Activated CD8-positive, alpha-beta T cell treated with anti-CD3 and anti-CD28 coated beads for 36 hours (primary cell): ENCODE data around the gene DLG2. TPM values are rescaled to one million over a fixed set of nuclear protein-coding genes. Genes with fewer than 3 reads are reported as not detected.

ENCODE experiments used
- ATAC-seq: fragments of 200-7000 bp; cut with Tn5 transposase; one replicate; pipeline ENCODE4 v1.10.0; 2021; ENCODE audit warnings: mild to moderate bottlenecking, moderate library complexity
- CTCF ChIA-PET: fragments of 350-600 bp; sonication (Branson Sonifier 250); formaldehyde crosslinking; loops from one replicate; lab custom pipeline; 2021; ENCODE audit warnings: antibody characterized with exemption; lab: Charles Lee
- POLR2A ChIA-PET: fragments of 350-600 bp; sonication (Branson Sonifier 250); formaldehyde crosslinking; loops from one replicate; lab custom pipeline; 2021; ENCODE audit warnings: antibody characterized with exemption; lab: Charles Lee
- DNase-seq: peaks from one replicate; pipeline ENCODE4 v3.0.0-alpha.2; 2020
- H3K27ac Mint-ChIP-seq: one replicate; pipeline ENCODE4 v1.8.0; 2021; ENCODE audit warnings: mild to moderate bottlenecking, mixed read lengths
- H3K27me3 Mint-ChIP-seq: one replicate; pipeline ENCODE4 v1.8.0; 2021; ENCODE audit warnings: mixed read lengths
- H3K36me3 Mint-ChIP-seq: one replicate; pipeline ENCODE4 v1.8.0; 2021; ENCODE audit warnings: low read depth, mixed read lengths
- H3K4me1 Mint-ChIP-seq: one replicate; pipeline ENCODE4 v1.8.0; 2021; ENCODE audit warnings: low read depth, mixed read lengths
- H3K4me3 Mint-ChIP-seq: one replicate; pipeline ENCODE4 v1.8.0; 2021; ENCODE audit warnings: mild to moderate bottlenecking, moderate library complexity, mixed read lengths
- H3K9me3 Mint-ChIP-seq: one replicate; pipeline ENCODE4 v1.8.0; 2021; ENCODE audit warnings: mixed read lengths
- CTCF ChIP-seq: fragments of 200-600 bp; IDR thresholded peaks from one replicate; pipeline ENCODE4 v1.8.0; 2022; ENCODE audit warnings: antibody characterized with exemption, mild to moderate bottlenecking
- intact Hi-C: fragments of 100-400 bp; cut with micrococcal nuclease; formaldehyde crosslinking; loops from one replicate; pipeline ENCODE4 v1.10.0; 2022
- total RNA-seq, 2 experiments: library from RNA; stranded (reverse); gene quantifications; one replicate each; pipeline ENCODE4 v1.2.3, GENCODE V29; 2021

DLG2 gene
- total RNA-seq, 2 experiments from 2014 or later: 2.2 to 2.6 TPM

- POLR2A ChIA-PET: no interaction called here
- intact Hi-C loops: no loop called here
- Mint-ChIP-seq H3K36me3 (no peaks in the 10 kb centered on the region), H3K27ac (no peak overlapping the region), H3K9me3 (peaks cover 22% of the 10 kb centered on the region), H3K4me3 (no peak overlapping the region), H3K27me3 (no peaks in the 10 kb centered on the region), H3K4me1 (no peaks in the 10 kb centered on the region)
- ATAC-seq (no peak), DNase-seq (no peak)
- CTCF ChIA-PET: no interaction called here
- TF ChIP-seq CTCF: no peak
These were observed 828.0 kb downstream of the DLG2 start for GRCh38 chr11:84799112-84799511.

- no peaks in the 10 kb centered on the region for H3K4me1 Mint-ChIP-seq
- TF ChIP-seq CTCF: no peak
- H3K4me3 Mint-ChIP-seq: no peak overlapping the region
- no peak for DNase-seq
- H3K36me3 Mint-ChIP-seq: no peaks in the 10 kb centered on the region
- H3K9me3 Mint-ChIP-seq: peaks cover 35% of the 10 kb centered on the region
- POLR2A ChIA-PET: no interaction called here
- H3K27me3 Mint-ChIP-seq: no peaks in the 10 kb centered on the region
- ATAC-seq: no peak
- CTCF ChIA-PET: interaction anchor here (1.3 kb wide), 1 partner anchor 67 kb away, joined by 3 read pairs; no protein-coding TSS in a partner anchor
- intact Hi-C loops: no loop called here
- H3K27ac Mint-ChIP-seq: no peak overlapping the region
These were observed 831.4 kb downstream of the DLG2 start for GRCh38 chr11:84795698-84796097.

- Mint-ChIP-seq H3K27ac (no peak overlapping the region), H3K27me3 (no peaks in the 10 kb centered on the region), H3K36me3 (no peaks in the 10 kb centered on the region), H3K4me1 (no peaks in the 10 kb centered on the region), H3K4me3 (no peak overlapping the region), H3K9me3 (peaks cover 40% of the 10 kb centered on the region)
- ATAC-seq (no peak), DNase-seq (no peak)
- POLR2A ChIA-PET: no interaction called here
- TF ChIP-seq CTCF: no peak
- CTCF ChIA-PET: interaction anchor here (0.8 to 1.3 kb wide), 2 partner anchors 19 to 68 kb away, joined by 3 read pairs; no protein-coding TSS in a partner anchor
- intact Hi-C loops: no loop called here
These were observed 832.3 kb downstream of the DLG2 start for GRCh38 chr11:84794663-84795443.

- CTCF ChIA-PET: no interaction called here
- intact Hi-C loops: no loop called here
- no peak for DNase-seq
- Mint-ChIP-seq H3K4me3 (no peak overlapping the region), H3K4me1 (no peaks in the 10 kb centered on the region), H3K27me3 (no peaks in the 10 kb centered on the region), H3K27ac (no peak overlapping the region), H3K9me3 (peaks cover 44% of the 10 kb centered on the region), H3K36me3 (no peaks in the 10 kb centered on the region)
- ATAC-seq: no peak
- POLR2A ChIA-PET: no interaction called here
- no peak for TF ChIP-seq CTCF
These were observed 833.8 kb downstream of the DLG2 start for GRCh38 chr11:84793318-84793717.

GRCh38 chr11:84790849-84791427 lies 836.2 kb downstream of the DLG2 start:
- H3K9me3 Mint-ChIP-seq: peaks cover 36% of the 10 kb centered on the region
- no peak overlapping the region for H3K27ac Mint-ChIP-seq
- H3K4me1 Mint-ChIP-seq: no peaks in the 10 kb centered on the region
- POLR2A ChIA-PET: no interaction called here
- CTCF ChIA-PET: no interaction called here
- no peak overlapping the region for H3K4me3 Mint-ChIP-seq
- no peaks in the 10 kb centered on the region for H3K27me3 Mint-ChIP-seq
- intact Hi-C loops: no loop called here
- DNase-seq (no peak), ATAC-seq (no peak)
- TF ChIP-seq CTCF: no peak
- H3K36me3 Mint-ChIP-seq: no peaks in the 10 kb centered on the region
